Esophagus squamous epithelium (tissue), 4 donors: ENCODE data around the gene WFDC10B.

Experiments
- CTCF ChIP-seq, 6 experiments: fragments of 450-650 bp in 4 of 6; fragments of 200-600 bp in 2 of 6; sonication (generic) in 2 of 6; IDR thresholded peaks; one replicate each; pipeline ENCODE4 v1.5.1; 2016 to 2019; ENCODE audit warnings: antibody characterized with exemption in 6 of 6, mild to moderate bottlenecking in 4 of 6, moderate library complexity in 4 of 6
- POLR2A ChIP-seq, 4 donors: fragments of 450-650 bp; IDR thresholded peaks; one replicate each; pipeline ENCODE4 v1.6.1; 2017; ENCODE audit warnings: antibody characterized with exemption in 4 of 4, mild to moderate bottlenecking in 4 of 4, moderate library complexity in 3 of 4

- TF ChIP-seq CTCF (IDR thresholded peaks at IDR 0.05) (no peak), POLR2A (IDR thresholded peaks at IDR 0.05) (no peak)
These were observed 9.3 kb downstream of the WFDC10B start for GRCh38 chr20:45695496-45695895.
